Measurements from ENCODE around the gene RAD51B. TPM values are rescaled to one million over a fixed set of nuclear protein-coding genes. Genes with fewer than 3 reads are reported as not detected.

RAD51B gene
- total and polyA plus RNA-seq, 9 of the 15 experiments (the other 6 are each of a cell fraction or from before 2014, with no cell fraction given) = 8.5 to 17.3 (median 11.3) TPM

GRCh38 chr14:67853715-67854114 is 34.1 kb downstream of the RAD51B start:
- TF ChIP-seq ZNF354B (CRISPR knock-in tag; IDR thresholded peaks at IDR 0.05) (no peak), RCOR1 (IDR thresholded peaks at IDR 0.05; ENCODE audit: borderline replicate concordance in 1 of 2, low read depth in 2 of 2, low read length in 2 of 2) (no peak), DPF2 (IDR thresholded peaks at IDR 0.05) (no peak), SPI1 (IDR thresholded peaks at IDR 0.05; ENCODE audit: borderline replicate concordance, low read depth, low read length) (no peak), ZNF24 (IDR thresholded peaks at IDR 0.05) (no peak), KDM1A (IDR thresholded peaks at IDR 0.05) (no peak), FUS (optimal IDR thresholded peaks at IDR 0.05; ENCODE audit: low read depth, low read length) (no peak), TBP (optimal IDR thresholded peaks at IDR 0.05; ENCODE audit: low read depth, low read length) (no peak), HIVEP1 (CRISPR knock-in tag; IDR thresholded peaks at IDR 0.05) (no peak), TFAM (CRISPR knock-in tag; conservative IDR thresholded peaks at IDR 0.05) (no peak), ZNF280B (CRISPR knock-in tag; IDR thresholded peaks at IDR 0.05) (no peak)
- TF ChIP-seq, protein P1, sequence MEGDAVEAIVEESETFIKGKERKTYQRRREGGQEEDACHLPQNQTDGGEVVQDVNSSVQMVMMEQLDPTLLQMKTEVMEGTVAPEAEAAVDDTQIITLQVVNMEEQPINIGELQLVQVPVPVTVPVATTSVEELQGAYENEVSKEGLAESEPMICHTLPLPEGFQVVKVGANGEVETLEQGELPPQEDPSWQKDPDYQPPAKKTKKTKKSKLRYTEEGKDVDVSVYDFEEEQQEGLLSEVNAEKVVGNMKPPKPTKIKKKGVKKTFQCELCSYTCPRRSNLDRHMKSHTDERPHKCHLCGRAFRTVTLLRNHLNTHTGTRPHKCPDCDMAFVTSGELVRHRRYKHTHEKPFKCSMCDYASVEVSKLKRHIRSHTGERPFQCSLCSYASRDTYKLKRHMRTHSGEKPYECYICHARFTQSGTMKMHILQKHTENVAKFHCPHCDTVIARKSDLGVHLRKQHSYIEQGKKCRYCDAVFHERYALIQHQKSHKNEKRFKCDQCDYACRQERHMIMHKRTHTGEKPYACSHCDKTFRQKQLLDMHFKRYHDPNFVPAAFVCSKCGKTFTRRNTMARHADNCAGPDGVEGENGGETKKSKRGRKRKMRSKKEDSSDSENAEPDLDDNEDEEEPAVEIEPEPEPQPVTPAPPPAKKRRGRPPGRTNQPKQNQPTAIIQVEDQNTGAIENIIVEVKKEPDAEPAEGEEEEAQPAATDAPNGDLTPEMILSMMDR (IDR thresholded peaks at IDR 0.05 in 2 of 3, conservative IDR thresholded peaks at IDR 0.05 in 1 of 3; ENCODE audit: insufficient read depth in 2 of 3, low read depth in 1 of 3, low read length in 3 of 3) = no peak
- Histone ChIP-seq H3K79me2 (ENCODE audit: control insufficient read depth, insufficient read depth, low read length) (no peaks in the 10 kb centered on the region), H3K4me3 (no peak overlapping the region), H3K27me3 (ENCODE audit: control insufficient read depth in 2 of 2, insufficient read depth in 2 of 2, low read length in 2 of 2) (no peaks in the 10 kb centered on the region; a peak in 1 of 5 replicates), H3K36me3 (ENCODE audit: control insufficient read depth, insufficient read depth, low read length) (no peaks in the 10 kb centered on the region), H3K9me1 (ENCODE audit: control insufficient read depth, insufficient read depth, low read length) (no peaks in the 10 kb centered on the region), H3K4me2 (ENCODE audit: insufficient read depth, low read length) (no peak overlapping the region), H3K27ac (ENCODE audit: extremely low read depth, low read depth, low read length) (no peak overlapping the region), H4K20me1 (replicated peaks; ENCODE audit: control insufficient read depth, insufficient read depth, low read length) (no peaks in the 10 kb centered on the region), H2AFZ (ENCODE audit: low read depth, low read length) (no peak overlapping the region), H3K4me1 (replicated peaks in 1 of 2; ENCODE audit: control insufficient read depth in 2 of 2, insufficient read depth in 2 of 2, low read length in 2 of 2) (no peaks in the 10 kb centered on the region), H3K9ac (ENCODE audit: insufficient read depth in 1 of 2, low read depth in 2 of 2, low read length in 2 of 2) (no peak overlapping the region), H3K9me3 (replicated peaks; ENCODE audit: control insufficient read depth, insufficient read depth, low read depth, low read length) (no peaks in the 10 kb centered on the region)
- no peak for ATAC-seq
- CTCF ChIA-PET (ENCODE audit: low intra/inter-chr PET ratio) = no interaction called here
- intact Hi-C loops (cut with micrococcal nuclease) (no loop called here), in situ Hi-C loops (cut with MboI) (no loop called here)
- POLR2A ChIA-PET = no interaction called here
- no peak for FAIRE-seq
- BruUV-seq (replicated peaks) = no TSS peak
- no peak for DNase-seq (ENCODE audit: extremely low read depth in 1 of 4, low spot score in 3 of 4)
- WGBS (ENCODE audit: insufficient coverage, low coverage, missing lambda C conversion rate) = 54% methylated on average over 3 of the region's 3 CpGs

Measured in K562 (cell line).